ENCODE data around the gene IMPA2. TPM values are rescaled to one million over a fixed set of nuclear protein-coding genes. Genes with fewer than 3 reads are reported as not detected.

The IMPA2 gene
- total and polyA plus RNA-seq, 2 experiments from 2014 or later: 8.1 to 13.0 TPM

GRCh38 chr18:12010187-12010802 lies 29.0 kb downstream of the IMPA2 start:
- H3K4me3 ChIP-seq: no peak overlapping the region
- H3K79me2 ChIP-seq (ENCODE audit: insufficient read depth): no peaks in the 10 kb centered on the region
- DNase-seq: no peak
- H3K9me2 ChIP-seq (ENCODE audit: insufficient read depth): no peaks in the 10 kb centered on the region
- H3K27me3 ChIP-seq (replicated peaks; ENCODE audit: insufficient read depth): no peaks in the 10 kb centered on the region
- no peaks in the 10 kb centered on the region for H3K36me3 ChIP-seq (ENCODE audit: low read depth)
- no peak overlapping the region for H3K4me2 ChIP-seq (ENCODE audit: unreplicated experiment)
- no peaks in the 10 kb centered on the region for H3F3A ChIP-seq (ENCODE audit: insufficient read depth)
- WGBS, 2 experiments (ENCODE audit: low coverage in 1 of 2, low lambda C conversion rate in 2 of 2, missing lambda C conversion rate in 2 of 2): 85 to 90% methylated on average over 14 of the region's 14 CpGs
- no peak overlapping the region for H3K27ac ChIP-seq
- H3K9me3 ChIP-seq (ENCODE audit: low read depth): no peaks in the 10 kb centered on the region
- H2AFZ ChIP-seq: no peak overlapping the region
- no peak overlapping the region for H3K9ac ChIP-seq
- in situ Hi-C loops (cut with MboI): no loop called here
- no peak for TF ChIP-seq EZH2 (IDR thresholded peaks at IDR 0.05; ENCODE audit: insufficient read depth, poor library complexity, severe bottlenecking)
- TF ChIP-seq EZH2phosphoT487 (IDR thresholded peaks at IDR 0.05; ENCODE audit: insufficient read depth, low read depth): no peak
- H4K20me1 ChIP-seq (ENCODE audit: insufficient read depth): no peaks in the 10 kb centered on the region
- peaks cover 7% of the 10 kb centered on the region; the same call in 1 of the 2 replicates for H3K4me1 ChIP-seq (ENCODE audit: insufficient read depth)

GRCh38 chr18:12011199-12011956 lies 30.1 kb downstream of the IMPA2 start:
- WGBS, 2 experiments (ENCODE audit: low coverage in 1 of 2, low lambda C conversion rate in 2 of 2, missing lambda C conversion rate in 2 of 2): 91% methylated on average over 8 of the region's 8 CpGs
- no peaks in the 10 kb centered on the region for H3K4me1 ChIP-seq (ENCODE audit: insufficient read depth)
- no peaks in the 10 kb centered on the region for H3K27me3 ChIP-seq (replicated peaks; ENCODE audit: insufficient read depth)
- no peaks in the 10 kb centered on the region for H3K79me2 ChIP-seq (ENCODE audit: insufficient read depth)
- H3K9ac ChIP-seq: no peak overlapping the region
- no peaks in the 10 kb centered on the region for H4K20me1 ChIP-seq (ENCODE audit: insufficient read depth)
- no peaks in the 10 kb centered on the region for H3F3A ChIP-seq (ENCODE audit: insufficient read depth)
- H3K9me2 ChIP-seq (ENCODE audit: insufficient read depth): no peaks in the 10 kb centered on the region
- H3K36me3 ChIP-seq (ENCODE audit: low read depth): no peaks in the 10 kb centered on the region
- H2AFZ ChIP-seq: no peak overlapping the region
- H3K9me3 ChIP-seq (ENCODE audit: low read depth): no peaks in the 10 kb centered on the region
- H3K4me2 ChIP-seq (ENCODE audit: unreplicated experiment): no peak overlapping the region
- in situ Hi-C loops (cut with MboI): no loop called here
- TF ChIP-seq EZH2phosphoT487 (IDR thresholded peaks at IDR 0.05; ENCODE audit: insufficient read depth, low read depth): no peak
- no peak for TF ChIP-seq EZH2 (IDR thresholded peaks at IDR 0.05; ENCODE audit: insufficient read depth, poor library complexity, severe bottlenecking)
- no peak overlapping the region for H3K4me3 ChIP-seq
- H3K27ac ChIP-seq: no peak overlapping the region
- no peak for DNase-seq

DNA sequence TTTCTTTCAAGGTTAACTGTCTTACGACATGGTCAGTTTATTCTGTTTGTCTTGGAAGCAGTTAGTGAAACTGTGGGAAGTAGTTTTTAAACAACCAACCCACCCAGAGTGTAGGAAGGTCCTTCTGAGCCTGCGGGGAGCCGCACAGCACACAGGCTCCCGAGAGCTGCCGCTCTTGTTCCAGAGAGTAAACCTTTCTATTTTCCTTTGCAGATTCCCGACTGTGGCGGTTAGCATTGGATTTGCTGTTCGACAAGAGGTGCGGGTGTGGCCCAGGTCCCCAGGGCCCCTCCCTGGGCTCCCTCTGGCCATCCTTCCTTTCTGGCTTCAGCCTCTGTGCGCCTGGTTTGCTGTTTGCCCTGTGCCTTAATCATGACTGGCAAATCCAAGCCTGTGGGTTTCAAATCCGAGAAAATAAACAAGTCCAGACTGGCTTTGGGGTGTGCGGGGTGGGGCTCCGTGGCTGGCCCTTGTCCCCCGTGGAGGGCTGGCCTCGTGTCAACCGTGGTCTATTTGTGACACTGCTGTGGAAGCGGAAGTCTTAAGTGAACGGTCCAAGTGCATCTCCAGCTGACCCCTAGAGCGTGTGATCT lies 30.7 kb downstream of the IMPA2 start:
- Histone ChIP-seq H3K4me1 (ENCODE audit: insufficient read depth) (no peaks in the 10 kb centered on the region), H3K9me2 (ENCODE audit: insufficient read depth) (no peaks in the 10 kb centered on the region), H3K4me2 (ENCODE audit: unreplicated experiment) (no peak overlapping the region), H2AFZ (no peak overlapping the region), H3F3A (ENCODE audit: insufficient read depth) (no peaks in the 10 kb centered on the region), H3K9me3 (ENCODE audit: low read depth) (no peaks in the 10 kb centered on the region), H3K27ac (no peak overlapping the region), H3K36me3 (ENCODE audit: low read depth) (no peaks in the 10 kb centered on the region), H3K9ac (no peak overlapping the region), H3K27me3 (replicated peaks; ENCODE audit: insufficient read depth) (no peaks in the 10 kb centered on the region), H4K20me1 (ENCODE audit: insufficient read depth) (no peaks in the 10 kb centered on the region), H3K79me2 (ENCODE audit: insufficient read depth) (no peaks in the 10 kb centered on the region), H3K4me3 (no peak overlapping the region)
- no peak for DNase-seq
- in situ Hi-C loops (cut with MboI): no loop called here
- 80 to 84% methylated on average over 19 of the region's 19 CpGs for WGBS, 2 experiments (ENCODE audit: low coverage in 1 of 2, low lambda C conversion rate in 2 of 2, missing lambda C conversion rate in 2 of 2)
- TF ChIP-seq EZH2 (IDR thresholded peaks at IDR 0.05; ENCODE audit: insufficient read depth, poor library complexity, severe bottlenecking): no peak
- no peak for TF ChIP-seq EZH2phosphoT487 (IDR thresholded peaks at IDR 0.05; ENCODE audit: insufficient read depth, low read depth)

DNA sequence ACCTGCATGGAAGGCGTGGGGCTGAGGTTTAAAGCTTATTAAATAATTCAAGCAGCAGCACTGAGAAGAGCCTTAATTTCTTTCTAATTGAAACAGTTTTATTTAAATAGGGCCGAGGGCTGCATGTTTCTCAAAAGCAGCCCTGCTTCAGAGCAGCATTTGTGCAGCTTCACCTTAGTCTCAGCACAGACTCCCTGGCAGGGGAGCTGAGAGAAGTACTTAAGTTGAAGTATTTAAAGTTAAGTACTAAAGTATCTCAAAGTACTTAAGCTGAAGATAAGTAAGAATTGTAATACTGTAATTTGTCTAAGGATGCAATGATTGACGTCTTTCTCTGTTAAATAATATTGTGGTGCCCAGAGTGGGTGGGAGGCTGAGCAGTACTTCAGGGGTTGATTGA lies 31.4 kb downstream of the IMPA2 start:
- Histone ChIP-seq H3K36me3 (ENCODE audit: low read depth) (no peaks in the 10 kb centered on the region), H3F3A (ENCODE audit: insufficient read depth) (no peaks in the 10 kb centered on the region), H3K27me3 (replicated peaks; ENCODE audit: insufficient read depth) (no peaks in the 10 kb centered on the region), H3K4me2 (ENCODE audit: unreplicated experiment) (no peak overlapping the region), H3K27ac (no peak overlapping the region), H3K79me2 (ENCODE audit: insufficient read depth) (no peaks in the 10 kb centered on the region), H4K20me1 (ENCODE audit: insufficient read depth) (no peaks in the 10 kb centered on the region), H3K4me1 (ENCODE audit: insufficient read depth) (no peaks in the 10 kb centered on the region), H3K4me3 (no peak overlapping the region), H2AFZ (no peak overlapping the region), H3K9me3 (ENCODE audit: low read depth) (no peaks in the 10 kb centered on the region), H3K9me2 (ENCODE audit: insufficient read depth) (no peaks in the 10 kb centered on the region), H3K9ac (no peak overlapping the region)
- WGBS, 2 experiments (ENCODE audit: low coverage in 1 of 2, low lambda C conversion rate in 2 of 2, missing lambda C conversion rate in 2 of 2): 61 to 65% methylated on average over 3 of the region's 3 CpGs
- no peak for DNase-seq
- no peak for TF ChIP-seq EZH2phosphoT487 (IDR thresholded peaks at IDR 0.05; ENCODE audit: insufficient read depth, low read depth)
- no peak for TF ChIP-seq EZH2 (IDR thresholded peaks at IDR 0.05; ENCODE audit: insufficient read depth, poor library complexity, severe bottlenecking)
- in situ Hi-C loops (cut with MboI): no loop called here
